HepG2 (cell line): ENCODE results near the gene MCM3AP. TPM values are rescaled to one million over a fixed set of nuclear protein-coding genes. Genes with fewer than 3 reads are reported as not detected.

ENCODE experiments used
- BCL6 ChIP-seq: IDR thresholded peaks from 2 replicates; pipeline ENCODE4 v1.6.1; 2016; ENCODE audit warnings: missing genetic modification reagents, missing compliant biosample characterization
- BRCA1 ChIP-seq: sonication (generic); formaldehyde crosslinking; IDR thresholded peaks from 2 replicates; pipeline ENCODE4 v1.4.0; 2020; ENCODE audit warnings: missing genetic modification reagents
- CEBPB ChIP-seq: IDR thresholded peaks from 2 replicates; pipeline ENCODE4 v1.6.1; 2011; ENCODE audit warnings: low read depth, low read length, improper control_type of control experiment, borderline replicate concordance
- DNMT3B ChIP-seq: conservative IDR thresholded peaks from 2 replicates; pipeline ENCODE4 v1.6.1; 2016; ENCODE audit warnings: missing biosample characterization, control low read depth
- E2F5 ChIP-seq: sonication (generic); formaldehyde crosslinking; conservative IDR thresholded peaks from 2 replicates; pipeline ENCODE4 v1.4.0; 2020; ENCODE audit warnings: missing genetic modification reagents
- HHEX ChIP-seq: IDR thresholded peaks from 2 replicates; pipeline ENCODE4 v1.6.1; 2016; ENCODE audit warnings: control low read depth
- HMG20B ChIP-seq: conservative IDR thresholded peaks from 2 replicates; pipeline ENCODE4 v1.6.1; 2016; ENCODE audit warnings: missing genetic modification reagents, missing compliant biosample characterization
- HOMEZ ChIP-seq: IDR thresholded peaks from 2 replicates; pipeline ENCODE4 v1.6.1; 2016; ENCODE audit warnings: low read depth
- MAFG ChIP-seq: sonication (generic); formaldehyde crosslinking; IDR thresholded peaks from 2 replicates; pipeline ENCODE4 v1.5.1; 2020; ENCODE audit warnings: mild to moderate bottlenecking, missing genetic modification reagents
- MAZ ChIP-seq, 2 experiments: sonication (generic) in 1 of 2; formaldehyde crosslinking in 1 of 2; IDR thresholded peaks; 2 replicates each; pipeline versions ENCODE4 v1.5.0 to v1.6.1; 2012 to 2020; ENCODE audit warnings: low read depth in 2 of 2, mild to moderate bottlenecking in 2 of 2, borderline replicate concordance in 1 of 2, improper control_type of control experiment in 1 of 2, low read length in 1 of 2, missing genetic modification reagents in 1 of 2, moderate library complexity in 1 of 2
- PATZ1 ChIP-seq: sonication (generic); formaldehyde crosslinking; IDR thresholded peaks from 2 replicates; pipeline ENCODE4 v1.4.0; 2020; ENCODE audit warnings: missing genetic modification reagents
- PAWR ChIP-seq: sonication (generic); formaldehyde crosslinking; IDR thresholded peaks from 2 replicates; pipeline ENCODE4 v1.4.0; 2020; ENCODE audit warnings: missing genetic modification reagents, mild to moderate bottlenecking, borderline replicate concordance
- PRPF4 ChIP-seq: fragments of 200-400 bp; formaldehyde crosslinking; IDR thresholded peaks from 2 replicates; pipeline ENCODE4 v1.6.1; 2016; ENCODE audit warnings: low read length, low read depth; ENCODE audit not compliant: poor library complexity, severe bottlenecking
- SIN3B ChIP-seq: fragments of 150-350 bp; IDR thresholded peaks from 2 replicates; pipeline ENCODE4 v1.6.1; 2014; ENCODE audit warnings: low read length
- ZNF17 ChIP-seq: sonication (generic); formaldehyde crosslinking; IDR thresholded peaks from 2 replicates; pipeline ENCODE4 v1.5.0; 2020; ENCODE audit warnings: mild to moderate bottlenecking, missing genetic modification reagents
- ZNF280D ChIP-seq: sonication (generic); formaldehyde crosslinking; IDR thresholded peaks from 2 replicates; pipeline ENCODE4 v1.5.1; 2020; ENCODE audit warnings: mild to moderate bottlenecking, missing genetic modification reagents
- ZNF30 ChIP-seq: sonication (generic); formaldehyde crosslinking; IDR thresholded peaks from 2 replicates; pipeline ENCODE4 v1.5.0; 2020; ENCODE audit warnings: mild to moderate bottlenecking, missing genetic modification reagents
- ZNF329 ChIP-seq: sonication (generic); formaldehyde crosslinking; IDR thresholded peaks from 2 replicates; pipeline ENCODE4 v1.9.0; 2021; ENCODE audit warnings: low read depth, mild to moderate bottlenecking, missing genetic modification reagents
- ZNF512 ChIP-seq: sonication (generic); formaldehyde crosslinking; IDR thresholded peaks from 2 replicates; pipeline ENCODE4 v1.4.0; 2020; ENCODE audit warnings: mild to moderate bottlenecking, missing genetic modification reagents
- ZNF543 ChIP-seq: sonication (generic); formaldehyde crosslinking; IDR thresholded peaks from 2 replicates; pipeline ENCODE4 v1.4.0; 2020; ENCODE audit warnings: mild to moderate bottlenecking, missing genetic modification reagents
- ZNF737 ChIP-seq: sonication (generic); formaldehyde crosslinking; IDR thresholded peaks from 2 replicates; pipeline ENCODE4 v1.5.0; 2020; ENCODE audit warnings: missing genetic modification reagents, mild to moderate bottlenecking, borderline replicate concordance
- polyA plus RNA-seq, 8 experiments: library from polyadenylated mRNA; depleted of rRNA in 3 of 8; stranded (reverse) in 7 of 8; unstranded in 1 of 8; fragments of >200 nt; fragmentation: Illumina TruSeq in 4 of 8; extraction: Trizol in 4 of 8; gene quantifications; 2 replicates each; pipeline versions ENCODE4 v1.2.1 to v1.2.3, GENCODE V29; 2011 to 2016; ENCODE audit warnings: low read depth in 4 of 8, missing spikeins in 1 of 8, mixed read lengths in 1 of 8; ENCODE audit not compliant: insufficient read depth in 1 of 8
- total RNA-seq, 5 experiments: library from RNA; depleted of rRNA; stranded (reverse); fragments of >200 nt; fragmentation: Illumina TruSeq; extraction: Trizol; gene quantifications; 2 replicates each; pipeline ENCODE4 v1.2.3, GENCODE V29; 2016; ENCODE audit warnings: low read depth in 1 of 5

MCM3AP gene
- total and polyA plus RNA-seq, 2 of the 13 experiments (the other 11 are each of a cell fraction or from before 2014, with no cell fraction given), result 27.0 to 54.7 TPM

GRCh38 chr21:46324390-46325072, 39.1 kb upstream of the MCM3AP start (continued):
- TF ChIP-seq HMG20B (no peak), ZNF543 (no peak), DNMT3B (no peak), ZNF30 (CRISPR knock-in tag) (no peak), ZNF17 (CRISPR knock-in tag) (no peak), PRPF4 (no peak), HHEX (CRISPR knock-in tag) (no peak), ZNF512 (no peak), BRCA1 (CRISPR knock-in tag) (no peak), ZNF329 (CRISPR knock-in tag) (no peak), ZNF280D (CRISPR knock-in tag) (no peak), PAWR (CRISPR knock-in tag) (no peak), E2F5 (CRISPR knock-in tag) (peak; percentile 93), ZNF737 (CRISPR knock-in tag) (no peak), MAZ (IDR thresholded peaks at IDR 0.05; ENCODE audit: borderline replicate concordance, low read depth, low read length) (peak; percentile 37; the same call in 1 of the 2 replicates), MAZ (CRISPR knock-in tag; IDR thresholded peaks at IDR 0.05; ENCODE audit: low read depth) (peak; percentile 53), MAFG (CRISPR knock-in tag) (no peak), PATZ1 (CRISPR knock-in tag) (peak; percentile 32; the same call in 1 of the 2 replicates), HOMEZ (CRISPR knock-in tag) (no peak), CEBPB (no peak), SIN3B (peak; percentile 89), BCL6 (no peak)
